LNCAP (cell line): Measurements from ENCODE around the gene IKZF1.

ENCODE experiments used
- CTCF ChIP-seq: fragments of 450-650 bp; IDR thresholded peaks from 2 replicates; pipeline ENCODE4 v1.5.1; 2017; ENCODE audit warnings: mild to moderate bottlenecking

IKZF1 gene

GRCh38 chr7:50382455-50382854 lies 77.9 kb downstream of the IKZF1 start:
- TF ChIP-seq CTCF = no peak

- TF ChIP-seq CTCF = no peak
Observed at GRCh38 chr7:50387351-50387750, 82.8 kb downstream of the IKZF1 start.

- no peak for TF ChIP-seq CTCF
Observed at GRCh38 chr7:50389961-50390360, 85.4 kb downstream of the IKZF1 start.

- TF ChIP-seq CTCF = no peak
Observed at GRCh38 chr7:50391386-50391785, 86.9 kb downstream of the IKZF1 start.

- TF ChIP-seq CTCF = no peak
Observed at GRCh38 chr7:50393076-50393475, 88.6 kb downstream of the IKZF1 start.

GRCh38 chr7:50393547-50394252 lies 89.2 kb downstream of the IKZF1 start:
- no peak for TF ChIP-seq CTCF

GRCh38 chr7:50394315-50394714 lies 89.8 kb downstream of the IKZF1 start:
- no peak for TF ChIP-seq CTCF

- TF ChIP-seq CTCF = no peak
Observed at GRCh38 chr7:50396856-50397255, 92.3 kb downstream of the IKZF1 start.
